Keratinocyte (primary cell): Measurements from ENCODE around the gene CARMIL3. TPM values are rescaled to one million over a fixed set of nuclear protein-coding genes. Genes with fewer than 3 reads are reported as not detected.

Source experiments
- DNase-seq: peaks from one replicate; pipeline ENCODE4 v3.0.0-alpha.2; 2011; ENCODE audit warnings: low read depth, missing footprints, low spot score
- FAIRE-seq: peaks from 2 replicates; lab custom pipeline; 2011; peaks lifted over from hg19 to GRCh38; lab: Jason Lieb, UNC
- H2AFZ ChIP-seq: 2 replicates; pipeline ENCODE4 v1.6.0; 2012; ENCODE audit warnings: low read length, control low read depth, inconsistent platforms; ENCODE audit not compliant: control insufficient read depth
- H3K27ac ChIP-seq: 2 replicates; pipeline ENCODE4 v1.5.1; 2011; ENCODE audit warnings: low read length; ENCODE audit not compliant: control insufficient read depth, insufficient read depth
- H3K27me3 ChIP-seq: 3 replicates; pipeline ENCODE4 v1.6.0; 2011; ENCODE audit warnings: low read length; ENCODE audit not compliant: control insufficient read depth, insufficient read depth; ENCODE audit errors: extremely low read depth
- H3K36me3 ChIP-seq, 2 experiments: 2 replicates in 1 of 2; 3 replicates in 1 of 2; pipeline ENCODE4 v1.5.1; 2011; ENCODE audit warnings: low read length in 2 of 2, mild to moderate bottlenecking in 1 of 2; ENCODE audit not compliant: control insufficient read depth in 2 of 2, insufficient read depth in 2 of 2; ENCODE audit errors: extremely low read depth in 1 of 2
- H3K4me1 ChIP-seq: 3 replicates; pipeline ENCODE4 v1.5.1; 2011; ENCODE audit warnings: low read length; ENCODE audit not compliant: control insufficient read depth, insufficient read depth; ENCODE audit errors: extremely low read depth
- H3K4me2 ChIP-seq: 3 replicates; pipeline ENCODE4 v1.6.0; 2011; ENCODE audit warnings: low read depth, low read length; ENCODE audit not compliant: control insufficient read depth, insufficient read depth; ENCODE audit errors: extremely low read depth
- H3K4me3 ChIP-seq, 3 experiments: fragments of 200-600 bp in 1 of 3; sonication (generic) in 1 of 3; 2 replicates in 2 of 3; 3 replicates in 1 of 3; pipeline ENCODE4 v1.5.1; 2011 to 2016; ENCODE audit warnings: low read length in 3 of 3, mild to moderate bottlenecking in 3 of 3, control low read depth in 2 of 3, inconsistent platforms in 1 of 3, low read depth in 1 of 3, mixed read lengths in 1 of 3, mixed run types in 1 of 3, moderate library complexity in 1 of 3; ENCODE audit not compliant: control insufficient read depth in 2 of 3, insufficient read depth in 2 of 3; ENCODE audit errors: extremely low read depth in 1 of 3
- H3K79me2 ChIP-seq: 2 replicates; pipeline ENCODE4 v1.6.0; 2012; ENCODE audit warnings: low read length; ENCODE audit not compliant: control insufficient read depth, insufficient read depth
- H3K9ac ChIP-seq: 3 replicates; pipeline ENCODE4 v1.6.0; 2011; ENCODE audit warnings: low read length; ENCODE audit not compliant: control insufficient read depth, insufficient read depth; ENCODE audit errors: extremely low read depth
- H3K9me1 ChIP-seq: 3 replicates; pipeline ENCODE4 v1.6.0; 2011; ENCODE audit warnings: low read length; ENCODE audit not compliant: control insufficient read depth, insufficient read depth; ENCODE audit errors: extremely low read depth
- H3K9me3 ChIP-seq: 2 replicates; pipeline ENCODE4 v1.5.1; 2012; ENCODE audit warnings: low read depth, low read length; ENCODE audit not compliant: control insufficient read depth
- H4K20me1 ChIP-seq: 3 replicates; pipeline ENCODE4 v1.6.0; 2011; ENCODE audit warnings: low read length; ENCODE audit not compliant: control insufficient read depth, insufficient read depth; ENCODE audit errors: extremely low read depth
- CTCF ChIP-seq, 3 experiments: IDR thresholded peaks in 1 of 3; conservative IDR thresholded peaks in 1 of 3; optimal IDR thresholded peaks in 1 of 3; 2 replicates in 2 of 3; 3 replicates in 1 of 3; pipeline versions ENCODE3 to v1.5.1; 2011; ENCODE audit warnings: low read length in 3 of 3, mild to moderate bottlenecking in 3 of 3, moderate library complexity in 2 of 3, control low read depth in 1 of 3, inconsistent platforms in 1 of 3; ENCODE audit not compliant: insufficient read depth in 2 of 3; ENCODE audit errors: extremely low read depth in 1 of 3
- EZH2 ChIP-seq: IDR thresholded peaks from one replicate; pipeline ENCODE4 v1.6.1; 2012; ENCODE audit warnings: inconsistent platforms, mild to moderate bottlenecking, low read length, moderate library complexity
- dilution Hi-C: fragments of 300-500 bp; cut with MboI; formaldehyde crosslinking; loops from one replicate; pipeline ENCODE4 v1.7.0; 2020; ENCODE audit warnings: low sequenced_read_pairs; ENCODE audit not compliant: extremely low pct_ligation_motif_present
- polyA plus RNA-seq, 5 experiments: library from polyadenylated mRNA; depleted of rRNA in 3 of 5; stranded (reverse) in 3 of 5; stranded (forward) in 1 of 5; unstranded in 1 of 5; fragments of >200 nt; gene quantifications; 1 replicate in 1 of 5; 2 replicates in 3 of 5; 3 replicates in 1 of 5; pipeline versions ENCODE4 v1.2.1 to v1.2.3, GENCODE V29; 2011 to 2012; ENCODE audit warnings: missing spikeins in 2 of 5, low read depth in 1 of 5, low replicate concordance in 1 of 5

Gene CARMIL3
- polyA plus RNA-seq, 1 donor (not counting 4 experiments of a cell fraction or from before 2014, with no cell fraction given), result 0.12 TPM

- dilution Hi-C loops, result no loop called here
- FAIRE-seq, result no peak
Observed at GRCh38 chr14:24056800-24057184, 5.0 kb downstream of the CARMIL3 start.

GRCh38 chr14:24057271-24057670 is 5.5 kb downstream of the CARMIL3 start:
- Histone ChIP-seq H4K20me1 (no peaks in the 10 kb centered on the region), H3K36me3 (no peaks in the 10 kb centered on the region), H3K9me3 (no peaks in the 10 kb centered on the region), H3K79me2 (no peaks in the 10 kb centered on the region), H2AFZ (no peak overlapping the region), H3K4me1 (no peaks in the 10 kb centered on the region), H3K4me2 (no peak overlapping the region), H3K9me1 (no peaks in the 10 kb centered on the region), H3K9ac (no peak overlapping the region), H3K27ac (no peak overlapping the region), H3K27me3 (no peaks in the 10 kb centered on the region), H3K4me3 (no peak overlapping the region)
- dilution Hi-C loops, result no loop called here
- FAIRE-seq (no peak), DNase-seq (no peak)
- TF ChIP-seq EZH2 (no peak), CTCF (optimal IDR thresholded peaks at IDR 0.05 in 1 of 3, IDR thresholded peaks at IDR 0.05 in 1 of 3, conservative IDR thresholded peaks at IDR 0.05 in 1 of 3; ENCODE audit: extremely low read depth in 1 of 3, insufficient read depth in 2 of 3, low read length in 3 of 3) (no peak)

More at GRCh38 chr14:24056800-24057184, 5.0 kb downstream of the CARMIL3 start:
- no peaks in the 10 kb centered on the region for H3K27me3 ChIP-seq
- H3K4me1 ChIP-seq, result peaks cover 3% of the 10 kb centered on the region
- H4K20me1 ChIP-seq, result no peaks in the 10 kb centered on the region
- no peak overlapping the region for H3K4me3 ChIP-seq
- no peaks in the 10 kb centered on the region for H3K79me2 ChIP-seq
- TF ChIP-seq EZH2, result no peak
- TF ChIP-seq CTCF (optimal IDR thresholded peaks at IDR 0.05 in 1 of 3, IDR thresholded peaks at IDR 0.05 in 1 of 3, conservative IDR thresholded peaks at IDR 0.05 in 1 of 3; ENCODE audit: extremely low read depth in 1 of 3, insufficient read depth in 2 of 3, low read length in 3 of 3), result no peak
- no peak overlapping the region for H3K27ac ChIP-seq
- no peak overlapping the region for H3K4me2 ChIP-seq
- H2AFZ ChIP-seq, result no peak overlapping the region
- no peaks in the 10 kb centered on the region for H3K9me1 ChIP-seq
- H3K9ac ChIP-seq, result no peak overlapping the region
- DNase-seq, result no peak
- no peaks in the 10 kb centered on the region for H3K36me3 ChIP-seq
- no peaks in the 10 kb centered on the region for H3K9me3 ChIP-seq
